Tibial nerve (tissue), 4 donors: Measurements from ENCODE around the gene FDX2. TPM values are rescaled to one million over a fixed set of nuclear protein-coding genes. Genes with fewer than 3 reads are reported as not detected.

Source experiments
- DNase-seq, 2 donors: peaks; one replicate each; pipeline ENCODE4 v3.0.0-alpha.2; 2019; ENCODE audit warnings: low spot score in 2 of 2
- H3K27ac ChIP-seq, 4 donors: fragments of 200-600 bp; sonication (generic) in 3 of 4; one replicate each; pipeline ENCODE4 v1.5.1; 2017 to 2019; ENCODE audit warnings: mild to moderate bottlenecking in 1 of 4
- H3K27me3 ChIP-seq, 2 donors: fragments of 200-600 bp; sonication (generic) in 1 of 2; one replicate each; pipeline versions ENCODE4 v1.5.1 to v1.6.0; 2017 to 2019
- H3K36me3 ChIP-seq, 3 donors: fragments of 200-600 bp; sonication (generic); one replicate each; pipeline ENCODE4 v1.5.1; 2018 to 2019
- H3K4me1 ChIP-seq, 4 donors: fragments of 200-600 bp; sonication (generic) in 3 of 4; one replicate each; pipeline ENCODE4 v1.5.1; 2017 to 2019
- H3K4me3 ChIP-seq, 4 donors: fragments of 200-600 bp; sonication (generic) in 3 of 4; one replicate each; pipeline ENCODE4 v1.5.1; 2017 to 2019; ENCODE audit warnings: mild to moderate bottlenecking in 1 of 4, moderate library complexity in 1 of 4
- H3K9me3 ChIP-seq, 4 donors: fragments of 200-600 bp; sonication (generic) in 3 of 4; one replicate each; pipeline ENCODE4 v1.5.1; 2017 to 2019
- EP300 ChIP-seq, 2 donors: sonication (generic); formaldehyde crosslinking; IDR thresholded peaks; one replicate each; pipeline ENCODE4 v1.6.1; 2017; ENCODE audit warnings: antibody characterized with exemption in 2 of 2, mild to moderate bottlenecking in 1 of 2
- POLR2A ChIP-seq, 2 donors: fragments of 450-650 bp; IDR thresholded peaks; one replicate each; pipeline ENCODE4 v1.6.1; 2017; ENCODE audit warnings: antibody characterized with exemption in 2 of 2, mild to moderate bottlenecking in 2 of 2, moderate library complexity in 2 of 2
- WGBS, 2 donors: methylation state at CpG; one replicate each; pipeline ENCODE4 v1.1.5; 2018; 5-methylcytosine and 5-hydroxymethylcytosine counted together
- total RNA-seq, 4 donors: library from RNA; depleted of rRNA; stranded (reverse); fragments of >200 nt; gene quantifications; one replicate each; pipeline ENCODE4 v1.1.0, GENCODE V29; 2016
- TF ChIP-seq, protein P1 (sequence below), 5 experiments: fragments of 200-600 bp in 3 of 5; fragments of 450-650 bp in 2 of 5; sonication (generic) in 3 of 5; IDR thresholded peaks; one replicate each; pipeline ENCODE4 v1.5.1; 2016 to 2019; ENCODE audit warnings: antibody characterized with exemption in 5 of 5, mild to moderate bottlenecking in 3 of 5, moderate library complexity in 2 of 5

Gene FDX2
- total RNA-seq, 4 donors from 2014 or later: 10.0 to 29.1 (median 18.2) TPM

DNA sequence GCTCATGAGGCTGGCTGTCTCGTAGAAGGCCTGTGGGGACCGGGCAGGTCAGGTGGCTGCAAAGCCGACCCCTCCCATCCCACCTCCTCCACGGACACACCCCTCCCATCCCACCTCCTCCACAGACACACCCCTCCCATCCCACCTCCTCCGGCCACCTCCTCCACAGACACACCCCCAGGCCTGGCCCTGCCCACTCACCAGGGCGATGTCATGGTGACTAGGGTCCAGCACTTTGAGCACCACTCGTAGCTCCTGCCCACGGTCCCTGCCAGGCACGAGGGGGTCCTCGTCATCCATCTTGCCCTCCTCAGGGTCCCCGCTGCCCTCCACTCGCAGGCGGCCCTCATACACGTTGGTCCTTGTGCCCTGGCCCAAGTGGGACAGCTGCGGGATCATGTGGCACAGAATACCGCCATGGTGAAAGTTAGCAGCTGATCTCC, 45.8 kb upstream of the FDX2 start:
- WGBS, 2 donors: 81 to 87% methylated on average over 16 of the region's 16 CpGs
- no peak for TF ChIP-seq POLR2A (IDR thresholded peaks at IDR 0.05)
- TF ChIP-seq, protein P1, sequence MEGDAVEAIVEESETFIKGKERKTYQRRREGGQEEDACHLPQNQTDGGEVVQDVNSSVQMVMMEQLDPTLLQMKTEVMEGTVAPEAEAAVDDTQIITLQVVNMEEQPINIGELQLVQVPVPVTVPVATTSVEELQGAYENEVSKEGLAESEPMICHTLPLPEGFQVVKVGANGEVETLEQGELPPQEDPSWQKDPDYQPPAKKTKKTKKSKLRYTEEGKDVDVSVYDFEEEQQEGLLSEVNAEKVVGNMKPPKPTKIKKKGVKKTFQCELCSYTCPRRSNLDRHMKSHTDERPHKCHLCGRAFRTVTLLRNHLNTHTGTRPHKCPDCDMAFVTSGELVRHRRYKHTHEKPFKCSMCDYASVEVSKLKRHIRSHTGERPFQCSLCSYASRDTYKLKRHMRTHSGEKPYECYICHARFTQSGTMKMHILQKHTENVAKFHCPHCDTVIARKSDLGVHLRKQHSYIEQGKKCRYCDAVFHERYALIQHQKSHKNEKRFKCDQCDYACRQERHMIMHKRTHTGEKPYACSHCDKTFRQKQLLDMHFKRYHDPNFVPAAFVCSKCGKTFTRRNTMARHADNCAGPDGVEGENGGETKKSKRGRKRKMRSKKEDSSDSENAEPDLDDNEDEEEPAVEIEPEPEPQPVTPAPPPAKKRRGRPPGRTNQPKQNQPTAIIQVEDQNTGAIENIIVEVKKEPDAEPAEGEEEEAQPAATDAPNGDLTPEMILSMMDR (IDR thresholded peaks at IDR 0.05): no peak
- no peak for TF ChIP-seq EP300 (IDR thresholded peaks at IDR 0.05)
- DNase-seq: no peak
- H3K27ac ChIP-seq: no peak overlapping the region
- H3K4me3 ChIP-seq: no peak overlapping the region
- no peaks in the 10 kb centered on the region for H3K27me3 ChIP-seq
- H3K9me3 ChIP-seq: no peaks in the 10 kb centered on the region
- H3K36me3 ChIP-seq: peaks cover 3 to 100% (median 28%) of the 10 kb centered on the region in 3 donors
- H3K4me1 ChIP-seq: no peaks in the 10 kb centered on the region

DNA sequence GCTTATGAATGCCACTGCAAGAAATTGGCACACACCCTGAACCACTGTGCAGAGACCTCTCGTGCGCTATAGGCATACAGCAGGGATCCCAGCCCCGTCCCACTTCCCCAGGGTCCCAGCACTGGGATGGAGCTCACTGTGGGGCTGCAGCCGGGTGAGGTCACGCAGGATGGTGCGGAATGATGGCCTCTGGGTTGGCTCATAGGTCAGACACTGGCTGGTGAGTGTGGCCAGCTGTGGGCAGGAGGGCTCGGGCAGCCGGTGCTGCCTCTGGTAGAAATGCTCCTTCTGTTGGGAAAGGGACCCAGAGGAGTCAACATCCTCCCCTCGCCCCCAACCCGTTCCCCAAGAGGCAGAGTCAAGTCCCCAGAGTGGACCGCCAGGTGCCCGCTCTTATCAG, 40.6 kb upstream of the FDX2 start:
- H3K4me1 ChIP-seq: peaks cover 0 to 20% (median 0%) of the 10 kb centered on the region in 4 donors
- 90 to 93% methylated on average over 4 to 11 of the region's 12 CpGs for WGBS, 2 donors
- peaks cover 3 to 97% (median 12%) of the 10 kb centered on the region in 3 donors for H3K36me3 ChIP-seq
- H3K27me3 ChIP-seq: no peaks in the 10 kb centered on the region
- H3K4me3 ChIP-seq: no peak overlapping the region
- no peaks in the 10 kb centered on the region for H3K9me3 ChIP-seq
- TF ChIP-seq, protein P1 (IDR thresholded peaks at IDR 0.05): no peak
- TF ChIP-seq POLR2A (IDR thresholded peaks at IDR 0.05): no peak
- no peak for TF ChIP-seq EP300 (IDR thresholded peaks at IDR 0.05)
- DNase-seq: no peak
- no peak overlapping the region for H3K27ac ChIP-seq

DNA sequence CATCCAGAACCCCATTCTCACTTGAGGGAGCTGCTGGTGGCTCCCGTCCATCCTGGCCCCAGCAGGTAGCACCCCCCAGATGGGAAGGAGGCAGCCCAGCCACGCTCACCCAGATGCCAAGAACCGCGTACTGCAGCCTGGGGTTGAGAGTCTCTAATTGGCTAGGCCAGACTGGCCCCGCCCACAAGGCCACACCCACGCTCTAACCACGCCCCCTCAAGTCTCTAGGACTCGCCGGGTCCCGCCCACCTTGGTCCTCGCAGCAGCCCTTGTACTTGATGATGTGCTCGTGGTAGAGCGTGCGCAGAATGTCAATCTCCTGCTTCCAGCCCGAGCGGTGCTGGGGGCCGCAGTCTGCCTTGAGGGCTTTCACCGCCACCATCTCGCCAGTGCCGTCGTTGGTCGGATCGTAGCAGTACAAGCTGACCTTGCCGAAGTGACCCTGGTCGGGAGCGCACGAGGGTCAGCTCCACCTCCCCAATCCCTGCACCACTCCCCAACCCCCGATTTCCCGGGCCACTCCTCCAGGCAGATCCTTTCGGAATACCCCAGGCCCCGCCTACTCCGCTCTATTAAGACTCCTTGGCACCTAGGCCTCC, 38.1 kb upstream of the FDX2 start:
- peak; percentile 76 to 90 for DNase-seq
- H3K36me3 ChIP-seq: peaks cover 3 to 97% (median 15%) of the 10 kb centered on the region in 3 donors
- H3K9me3 ChIP-seq: no peaks in the 10 kb centered on the region
- H3K27ac ChIP-seq: peak overlapping the region; percentile 53 to 84 (median 66)
- H3K4me3 ChIP-seq: peak overlapping the region in 2 of 4 donors; percentile 10 to 45
- TF ChIP-seq EP300 (IDR thresholded peaks at IDR 0.05): no peak
- TF ChIP-seq POLR2A (IDR thresholded peaks at IDR 0.05): no peak
- TF ChIP-seq, protein P1 (IDR thresholded peaks at IDR 0.05): no peak
- 76 to 78% methylated on average over 23 to 27 of the region's 32 CpGs for WGBS, 2 donors
- H3K27me3 ChIP-seq: no peaks in the 10 kb centered on the region
- H3K4me1 ChIP-seq: peaks cover 0 to 20% (median 0%) of the 10 kb centered on the region in 4 donors

DNA sequence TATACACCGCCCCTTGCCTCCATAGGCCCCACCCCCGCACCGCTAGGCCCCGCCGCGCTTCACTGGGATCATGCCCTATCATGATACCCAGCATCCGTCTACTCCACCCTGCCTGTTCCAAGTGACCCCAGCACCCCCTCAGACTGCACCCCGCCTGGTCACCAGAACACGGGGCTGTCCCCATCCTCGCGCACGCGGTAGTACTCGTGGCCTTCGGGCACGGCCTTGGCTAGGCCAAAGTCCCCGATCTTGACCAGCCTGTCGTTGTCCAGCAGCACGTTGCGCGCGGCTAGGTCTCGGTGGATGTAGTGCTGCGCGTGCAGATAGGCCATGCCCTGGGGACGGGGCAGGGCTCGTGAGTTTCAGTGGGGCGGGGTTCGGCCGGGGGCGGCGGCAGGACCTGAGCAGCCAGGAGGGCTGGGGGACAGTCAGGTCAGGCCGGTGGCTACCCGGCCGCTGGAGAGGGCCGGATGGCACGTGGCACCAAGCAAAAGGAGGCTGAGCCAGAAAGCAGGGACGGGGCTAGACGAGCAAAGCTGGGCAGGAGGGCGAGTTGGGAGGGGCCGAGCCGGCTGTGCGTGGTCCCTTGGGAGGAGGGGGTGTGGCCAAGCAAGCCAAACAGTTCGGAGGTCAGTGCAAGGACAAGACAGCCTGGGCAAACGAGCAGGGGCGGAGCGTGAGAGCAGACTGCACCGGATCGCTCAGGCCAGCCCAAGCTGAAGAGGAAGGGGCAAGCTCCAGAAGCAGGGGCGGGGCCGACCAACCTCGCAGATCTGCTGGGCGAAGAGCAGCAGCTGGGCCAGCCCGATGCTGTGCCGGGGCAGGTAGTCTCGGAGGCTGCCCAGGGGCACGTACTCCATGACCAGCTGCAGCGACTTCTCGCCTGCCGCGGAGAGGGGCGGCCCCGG, 37.2 kb upstream of the FDX2 start:
- no peaks in the 10 kb centered on the region for H3K9me3 ChIP-seq
- H3K36me3 ChIP-seq: peaks cover 3 to 91% (median 15%) of the 10 kb centered on the region in 3 donors
- no peaks in the 10 kb centered on the region for H3K27me3 ChIP-seq
- peak in 1 of 2 donors; percentile 47 for TF ChIP-seq EP300 (IDR thresholded peaks at IDR 0.05)
- TF ChIP-seq POLR2A (IDR thresholded peaks at IDR 0.05): no peak
- H3K4me3 ChIP-seq: peak overlapping the region in 2 of 4 donors; percentile 10 to 45
- DNase-seq: peak; percentile 76 to 81
- WGBS, 2 donors: 51 to 56% methylated on average over 51 to 56 of the region's 63 CpGs
- peaks cover 0 to 20% (median 0%) of the 10 kb centered on the region in 4 donors for H3K4me1 ChIP-seq
- H3K27ac ChIP-seq: peak overlapping the region; percentile 58 to 84 (median 72)

DNA sequence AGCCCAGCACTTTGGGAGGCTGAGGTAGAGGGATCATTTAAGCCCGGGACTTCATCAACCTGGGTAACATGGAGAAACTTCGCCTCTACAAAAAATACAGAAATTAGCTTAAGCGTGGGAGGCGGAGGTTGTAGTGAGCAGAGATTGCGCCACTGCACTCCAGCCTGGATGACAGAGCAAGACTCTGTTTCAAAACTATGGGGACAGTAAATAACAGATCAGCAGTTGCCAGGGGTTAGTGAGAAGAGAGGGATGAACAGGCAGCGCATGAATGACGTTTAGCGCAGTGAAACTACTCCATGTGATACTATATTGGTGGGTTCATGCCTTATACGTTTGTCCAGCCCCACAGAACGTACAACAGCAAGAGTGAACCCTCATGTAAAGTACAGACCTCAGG, 30.7 kb upstream of the FDX2 start:
- TF ChIP-seq POLR2A (IDR thresholded peaks at IDR 0.05): no peak
- TF ChIP-seq, protein P1 (IDR thresholded peaks at IDR 0.05): no peak
- TF ChIP-seq EP300 (IDR thresholded peaks at IDR 0.05): no peak
- no peak overlapping the region for H3K4me3 ChIP-seq
- WGBS, 2 donors: 59 to 72% methylated on average over 10 of the region's 10 CpGs
- peaks cover 0 to 29% (median 3%) of the 10 kb centered on the region in 3 donors for H3K36me3 ChIP-seq
- no peak overlapping the region for H3K27ac ChIP-seq
- DNase-seq: no peak
- H3K9me3 ChIP-seq: no peaks in the 10 kb centered on the region
- H3K27me3 ChIP-seq: no peaks in the 10 kb centered on the region
- H3K4me1 ChIP-seq: no peaks in the 10 kb centered on the region
